Stimulated activated CD8-positive, alpha-beta memory T cell treated with anti-CD3 and anti-CD28 coated beads, Interleukin-15, amount 100 ng/mL, for 1 hour (primary cell): ENCODE results near the gene RASSF8.

Experiments used
- DNase-seq: peaks from one replicate; pipeline ENCODE4 v3.0.0-alpha.2; 2020; ENCODE audit warnings: low read depth

Gene RASSF8, protein sequence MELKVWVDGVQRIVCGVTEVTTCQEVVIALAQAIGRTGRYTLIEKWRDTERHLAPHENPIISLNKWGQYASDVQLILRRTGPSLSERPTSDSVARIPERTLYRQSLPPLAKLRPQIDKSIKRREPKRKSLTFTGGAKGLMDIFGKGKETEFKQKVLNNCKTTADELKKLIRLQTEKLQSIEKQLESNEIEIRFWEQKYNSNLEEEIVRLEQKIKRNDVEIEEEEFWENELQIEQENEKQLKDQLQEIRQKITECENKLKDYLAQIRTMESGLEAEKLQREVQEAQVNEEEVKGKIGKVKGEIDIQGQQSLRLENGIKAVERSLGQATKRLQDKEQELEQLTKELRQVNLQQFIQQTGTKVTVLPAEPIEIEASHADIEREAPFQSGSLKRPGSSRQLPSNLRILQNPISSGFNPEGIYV

DNA sequence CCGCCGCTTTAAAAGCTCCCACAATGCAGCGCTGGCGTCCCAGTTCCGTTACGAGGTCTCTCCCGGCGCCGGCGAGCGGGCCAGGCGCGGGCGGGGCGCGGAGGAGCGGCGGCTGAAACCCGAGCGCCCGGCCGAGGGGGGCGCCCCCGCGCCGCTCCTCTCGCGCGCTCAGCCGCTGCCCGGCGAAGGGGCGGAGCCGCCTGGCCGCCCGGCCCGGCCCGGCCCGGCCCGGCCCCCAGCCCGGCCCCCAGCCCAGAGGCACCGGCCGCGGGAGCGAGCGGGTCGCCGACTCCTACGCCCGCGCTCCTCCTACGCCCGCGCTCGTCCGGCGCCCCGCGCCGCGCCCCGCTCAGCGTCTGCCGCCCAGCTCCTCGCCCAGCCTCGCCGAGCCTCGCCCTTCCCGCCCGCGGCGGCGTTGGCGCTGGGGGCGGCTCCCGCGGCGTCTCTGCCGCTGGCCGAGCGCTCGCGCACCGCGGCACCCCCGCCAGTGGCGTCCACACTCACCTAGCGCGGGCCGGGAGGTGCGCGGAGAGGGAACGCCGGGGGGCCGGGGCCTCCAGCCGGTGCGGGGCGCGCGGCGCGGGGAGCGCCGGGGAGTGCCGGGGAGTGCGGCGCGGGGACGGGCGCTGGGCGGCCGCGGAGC is at the start of gene RASSF8:
TSS of gene RASSF8 (plus strand) at position 255 of the 643 bp plus-strand sequence. CDS start 96,662 bp downstream, outside the sequence.
- DNase-seq = no peak

DNA sequence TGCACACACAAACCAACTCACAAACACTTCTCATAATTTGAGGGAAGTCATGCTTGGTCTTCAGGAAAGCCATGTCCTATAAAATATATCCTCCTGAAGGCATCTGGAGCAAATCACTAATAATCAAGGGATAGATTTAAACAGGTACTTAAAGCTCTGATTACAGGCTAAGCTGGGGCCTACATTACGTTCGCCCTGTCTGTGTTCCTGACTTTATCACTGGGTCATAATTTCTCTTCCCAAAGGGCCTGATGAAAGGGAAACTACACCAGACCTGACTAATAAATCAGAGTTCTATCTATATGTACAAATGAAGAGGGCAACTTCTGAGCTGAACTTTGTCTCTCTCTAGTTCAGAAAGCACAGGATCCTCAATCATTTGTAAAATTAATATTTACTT is 43.9 kb upstream of the RASSF8 start:
- no peak for DNase-seq

DNA sequence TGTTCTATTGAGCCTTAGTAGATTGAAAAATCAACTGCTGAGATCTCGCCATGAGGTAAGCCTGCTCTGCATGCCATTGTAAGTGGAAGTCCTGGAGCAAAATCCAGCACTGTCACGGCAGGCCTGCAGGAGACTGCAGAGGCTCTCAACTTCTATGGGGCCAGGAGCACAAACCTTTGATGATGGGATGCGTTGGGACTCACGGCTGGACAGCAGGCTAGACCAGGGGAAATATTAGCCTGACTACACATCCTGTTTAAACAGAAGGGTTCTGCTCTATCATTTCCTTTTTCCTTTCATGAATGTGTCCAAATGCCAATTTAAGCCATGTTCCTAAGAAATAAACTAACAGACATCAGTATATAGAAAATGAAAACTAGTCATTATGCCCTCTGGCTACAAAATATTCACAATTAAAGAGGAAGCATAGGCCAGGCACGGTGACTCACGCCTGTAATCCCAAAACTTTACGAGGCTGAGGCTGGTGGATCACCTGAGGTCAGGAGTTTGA is 33.9 kb upstream of the RASSF8 start:
- DNase-seq = no peak

DNA sequence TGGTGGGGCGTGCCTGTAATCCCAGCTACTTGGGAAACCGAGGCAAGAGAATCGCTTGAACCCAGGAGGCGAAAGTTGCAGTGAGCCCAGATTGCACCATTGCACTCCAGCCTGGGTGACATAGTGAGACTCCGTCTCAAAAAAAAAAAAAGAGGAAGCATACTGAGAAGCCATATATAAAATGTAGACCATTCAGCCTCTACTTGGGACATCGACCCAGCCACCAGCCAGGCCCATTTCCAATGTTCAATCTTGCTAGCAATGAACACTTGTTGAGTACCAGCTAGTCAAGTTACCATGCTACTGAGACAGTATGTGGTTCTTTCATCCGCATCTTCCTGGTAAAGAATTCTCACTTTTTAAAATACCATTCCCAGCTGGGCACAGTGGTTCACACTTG is 33.4 kb upstream of the RASSF8 start:
- no peak for DNase-seq

DNA sequence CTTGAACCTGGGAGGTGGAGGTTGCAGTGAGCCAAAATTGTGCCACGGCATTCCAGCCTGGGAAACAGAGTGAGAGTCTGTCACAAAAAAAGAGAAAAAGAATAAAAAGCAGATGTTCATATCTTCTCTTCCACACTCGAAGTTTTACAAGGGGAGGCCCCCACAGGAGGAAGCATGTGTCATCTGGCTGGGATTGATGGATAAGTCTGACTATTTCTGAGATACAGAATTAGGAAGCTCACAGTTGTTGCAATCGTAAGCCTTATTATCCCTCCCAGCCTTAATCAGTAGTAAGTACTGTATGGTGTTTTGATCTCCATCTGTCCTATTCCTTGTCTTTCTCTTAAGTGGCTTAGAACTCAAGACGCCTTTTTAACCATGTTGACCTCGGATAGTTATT is 31.9 kb upstream of the RASSF8 start:
- no peak for DNase-seq

DNA sequence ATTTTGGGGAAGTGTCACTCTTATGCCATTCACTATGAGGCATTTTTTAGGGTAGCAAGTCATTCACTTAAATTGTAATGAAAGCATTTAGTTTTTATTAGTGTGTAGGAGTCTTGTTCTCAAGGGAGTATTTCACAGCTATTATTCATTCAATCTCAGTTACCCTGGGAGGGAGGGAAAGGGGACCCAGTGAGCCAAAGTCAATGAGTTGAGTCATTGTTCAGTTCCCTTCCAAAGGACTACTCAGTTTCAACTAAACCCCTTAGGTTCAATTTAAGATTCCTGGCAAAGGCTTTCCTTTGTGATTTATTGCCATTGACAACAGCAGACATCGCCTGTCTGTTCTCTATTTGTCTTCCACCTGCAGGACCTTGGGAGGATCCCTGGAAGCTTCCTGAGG is 29.3 kb upstream of the RASSF8 start:
- DNase-seq = no peak

DNA sequence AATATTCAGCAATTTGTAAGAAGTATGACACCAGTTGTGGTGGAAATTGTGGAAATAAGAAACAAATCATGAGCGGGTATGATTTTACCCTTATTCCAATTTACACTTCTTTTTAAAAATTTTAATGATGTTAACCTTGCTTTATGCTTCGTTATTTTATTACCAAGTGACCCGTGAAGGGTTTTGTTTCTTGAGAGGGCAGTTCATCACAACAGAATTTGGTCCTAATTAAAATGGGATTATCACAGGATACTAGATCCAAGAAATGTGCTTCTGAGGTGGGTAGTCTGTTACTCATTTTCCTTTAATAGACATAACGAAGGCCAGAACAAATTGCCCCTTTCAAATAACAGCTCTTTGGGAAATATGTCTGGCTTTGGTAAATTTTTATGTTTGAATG is 25.5 kb upstream of the RASSF8 start:
- no peak for DNase-seq

DNA sequence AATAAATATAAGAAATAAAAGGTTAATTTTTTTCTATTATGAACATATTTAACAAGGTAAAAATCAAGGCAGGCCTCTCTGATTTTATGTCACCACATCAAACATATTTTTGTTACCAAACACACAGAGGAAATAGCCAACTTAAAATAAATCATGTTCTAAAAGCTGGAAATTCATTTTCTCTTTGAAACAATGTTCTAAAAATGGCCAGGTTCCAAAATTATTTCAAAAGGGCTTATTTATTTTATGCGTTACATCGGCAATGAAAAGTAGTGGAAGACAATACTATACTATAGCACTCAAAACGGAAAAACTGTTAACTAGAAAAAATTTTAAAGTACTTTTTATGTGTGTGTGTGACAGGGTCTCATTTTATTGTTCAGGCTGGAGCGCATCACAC is 24.0 kb upstream of the RASSF8 start:
- DNase-seq = no peak

DNA sequence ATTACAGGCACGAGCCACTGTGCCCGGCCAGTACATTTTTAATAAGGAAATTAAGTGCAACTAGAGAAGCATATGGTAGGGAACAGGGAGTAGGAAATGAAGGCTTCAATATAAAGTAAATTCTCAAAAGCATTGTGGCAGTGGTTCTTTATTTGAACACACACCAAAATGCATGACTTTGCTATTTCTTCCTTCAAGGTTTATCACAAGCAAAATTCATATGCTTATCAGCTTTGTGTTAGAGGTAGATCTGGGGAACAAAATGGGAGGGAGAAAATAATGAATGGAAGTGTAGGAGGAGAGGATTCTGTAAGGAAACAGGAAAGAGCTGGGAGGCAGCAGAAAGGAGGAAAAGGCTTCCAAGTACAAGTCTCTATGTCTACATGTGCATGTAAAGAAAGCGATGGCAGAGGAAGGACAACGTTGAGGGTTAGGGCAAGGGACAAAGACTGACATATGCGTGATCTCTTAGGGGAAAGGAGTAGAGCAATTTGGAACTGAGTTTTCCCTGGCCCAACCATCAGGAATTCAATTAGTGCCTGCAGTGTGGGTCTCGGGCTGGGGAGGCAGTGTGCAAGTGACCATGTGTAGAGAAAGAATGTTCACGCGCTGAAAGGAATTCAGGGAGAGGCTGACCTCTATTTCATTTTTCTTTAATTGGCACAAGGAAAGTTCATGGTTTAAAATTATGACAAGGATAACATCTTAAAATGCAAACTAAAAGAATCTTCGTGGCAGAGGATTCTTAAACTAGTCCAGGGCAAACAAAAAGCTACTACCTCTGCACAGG is 22.9 kb upstream of the RASSF8 start:
- DNase-seq = no peak

DNA sequence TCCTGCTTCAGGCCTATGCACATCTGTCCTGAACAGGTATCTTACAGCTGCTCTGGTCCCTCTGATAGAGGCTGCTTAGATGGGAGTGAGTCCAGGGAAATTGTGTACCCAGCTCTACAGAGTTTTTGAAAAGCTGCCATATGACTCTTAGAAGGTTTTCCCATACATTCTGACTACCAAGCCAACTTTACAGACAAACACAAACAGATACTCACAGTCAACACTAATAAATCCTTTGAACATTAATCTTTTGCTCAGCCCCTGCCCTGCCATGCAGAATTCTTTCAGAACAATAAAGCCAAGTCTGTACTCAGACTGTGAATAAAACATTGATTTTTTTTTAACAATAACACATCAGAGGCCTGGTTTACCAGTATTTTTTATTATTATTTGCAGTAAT is 21.4 kb upstream of the RASSF8 start:
- no peak for DNase-seq

DNA sequence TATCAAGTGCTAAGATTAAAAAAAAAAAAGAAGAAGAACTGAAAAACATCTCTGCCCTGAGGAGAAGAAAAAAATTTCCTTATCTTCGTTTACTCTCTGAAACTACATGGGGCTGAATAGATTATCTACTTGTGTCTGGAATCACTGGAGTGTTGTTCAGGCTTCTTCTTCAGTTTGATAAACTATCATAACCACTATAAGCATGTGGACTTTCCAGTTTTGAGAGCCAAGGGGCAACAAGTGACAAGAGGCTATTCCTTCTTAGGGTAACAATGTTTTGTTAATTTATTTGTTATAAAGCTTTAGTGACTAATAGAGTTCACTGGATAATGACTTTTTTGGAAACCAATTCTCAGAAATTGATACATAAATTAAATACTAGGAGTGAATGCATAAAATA is 19.9 kb upstream of the RASSF8 start:
- no peak for DNase-seq

DNA sequence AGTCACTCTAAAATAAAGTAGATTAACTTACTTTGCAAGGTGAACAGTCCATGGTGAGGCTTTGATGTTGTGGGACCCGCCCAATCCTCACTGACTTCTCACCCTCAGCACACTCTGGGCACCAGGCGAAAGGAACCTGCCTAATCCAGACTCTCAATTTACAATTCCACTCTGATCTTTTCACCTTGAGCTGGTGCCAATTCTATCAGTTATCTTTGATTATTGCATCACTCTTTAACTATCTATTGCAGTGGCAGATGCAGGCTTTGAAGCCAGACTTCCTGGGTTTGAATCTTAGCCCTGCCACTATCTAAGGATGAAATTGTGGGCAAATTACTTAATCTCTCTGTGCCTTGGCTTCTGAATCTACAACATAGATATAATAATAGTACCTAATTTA is 18.9 kb upstream of the RASSF8 start:
- DNase-seq = no peak

DNA sequence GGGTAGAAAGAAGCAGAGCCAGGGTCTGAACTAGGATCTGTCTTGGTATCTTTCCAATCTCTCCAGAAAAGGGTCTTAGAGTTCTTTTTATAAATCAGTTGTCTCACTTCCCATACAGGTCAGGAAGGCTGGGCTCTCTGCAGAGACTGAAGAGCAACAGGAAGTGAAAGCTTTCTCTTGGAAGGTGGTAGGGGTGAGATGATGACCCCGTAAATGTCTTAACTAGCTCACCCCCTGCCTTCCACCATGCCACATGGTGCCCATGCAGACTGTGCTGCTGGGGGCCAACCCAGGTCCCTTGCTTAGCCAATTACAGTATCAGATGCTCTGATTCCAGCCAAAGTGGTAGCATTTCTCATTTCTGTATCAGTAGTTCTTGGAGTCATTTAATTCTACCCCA is 17.6 kb upstream of the RASSF8 start:
- DNase-seq = no peak

DNA sequence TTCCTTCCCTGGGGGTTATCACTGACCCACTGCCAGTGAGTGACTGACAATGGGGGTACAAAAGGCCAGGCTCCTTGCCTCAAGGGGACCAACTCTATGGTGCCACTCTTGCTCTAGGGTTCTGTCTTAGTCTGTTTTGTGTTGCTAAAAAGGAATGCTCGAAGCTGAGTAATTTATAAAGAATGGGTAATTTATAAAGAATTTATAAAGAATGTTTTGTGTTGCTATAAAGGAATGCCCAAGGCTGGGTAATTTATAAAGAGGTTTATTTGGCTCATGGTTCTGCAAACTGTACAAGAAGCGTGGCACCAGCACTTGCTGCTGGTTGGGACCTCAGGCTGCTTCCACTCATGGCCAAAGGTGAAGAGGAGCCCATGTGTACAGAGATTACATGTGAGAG is 15.8 kb upstream of the RASSF8 start:
- no peak for DNase-seq

DNA sequence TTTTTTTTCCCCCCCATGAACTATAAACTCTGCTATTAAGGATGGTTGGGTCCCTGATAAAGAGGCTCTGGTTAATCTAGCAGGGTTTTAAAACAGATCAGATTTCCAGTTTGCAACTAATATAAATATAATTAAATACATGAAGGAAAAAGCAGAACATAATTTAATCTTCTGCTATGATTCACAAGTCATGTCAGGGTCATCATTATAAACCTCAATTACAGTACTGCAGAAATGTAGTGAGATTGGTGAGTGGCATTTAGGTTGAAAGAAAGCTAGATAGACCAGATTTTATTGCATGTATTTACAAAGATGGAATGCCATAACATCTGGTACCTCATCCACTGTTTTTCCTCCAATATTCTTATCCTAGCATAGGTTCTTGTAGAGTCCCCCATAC is 14.5 kb upstream of the RASSF8 start:
- DNase-seq = no peak

DNA sequence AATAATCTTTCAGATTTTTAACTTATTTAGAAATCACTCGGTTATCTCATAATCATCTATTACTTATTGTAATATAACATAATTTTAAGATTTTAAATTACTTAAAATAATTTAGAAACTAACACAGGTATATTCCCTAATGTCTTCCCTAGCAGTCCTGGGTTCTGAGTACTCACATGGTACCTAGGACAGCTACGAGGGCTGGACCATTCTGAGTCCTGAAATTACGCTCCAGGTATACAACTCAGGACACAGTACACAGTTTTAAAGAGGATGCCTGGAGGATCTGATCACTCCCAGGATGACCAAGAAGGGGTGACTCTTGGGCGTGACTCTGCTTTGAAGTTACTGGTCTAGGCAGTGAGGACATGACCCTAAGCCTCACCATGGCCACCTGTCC is 9.1 kb upstream of the RASSF8 start:
- no peak for DNase-seq

DNA sequence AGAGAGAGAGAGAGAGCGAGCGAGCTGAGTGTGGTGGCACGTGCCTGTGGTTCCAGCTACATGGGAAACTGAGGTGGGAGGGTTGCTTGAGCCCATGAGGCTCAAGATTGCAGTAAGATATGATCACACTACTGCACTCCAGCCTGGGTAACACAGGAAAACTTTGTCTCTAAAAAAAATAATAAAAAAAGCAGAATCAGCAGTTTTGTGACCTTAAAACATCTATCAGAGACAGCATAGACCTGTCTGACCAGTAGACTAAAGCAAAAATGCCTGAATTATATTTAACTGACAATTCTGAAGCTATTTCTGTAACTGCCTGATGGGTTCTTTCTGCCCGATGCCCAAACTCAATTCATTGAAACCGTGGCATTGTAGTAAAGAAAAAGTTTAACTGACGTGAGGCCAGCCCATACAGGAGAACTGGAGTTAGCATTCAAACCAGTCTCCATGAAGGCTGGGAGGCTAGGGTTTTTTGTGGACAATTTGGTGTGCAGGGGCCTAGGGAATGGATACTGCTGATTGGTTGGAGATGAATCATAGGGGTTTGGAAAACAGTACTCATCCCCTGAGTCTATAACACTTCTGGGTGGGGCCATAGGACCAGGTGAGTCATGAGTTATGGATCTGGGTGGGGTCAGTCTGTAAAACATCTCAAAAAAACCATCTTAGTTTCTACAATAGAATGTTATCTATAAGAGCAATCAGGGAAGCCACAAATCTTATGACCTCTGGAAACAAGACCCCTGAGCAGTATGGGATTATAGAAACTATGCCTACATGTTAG is 8.0 kb upstream of the RASSF8 start:
- no peak for DNase-seq

DNA sequence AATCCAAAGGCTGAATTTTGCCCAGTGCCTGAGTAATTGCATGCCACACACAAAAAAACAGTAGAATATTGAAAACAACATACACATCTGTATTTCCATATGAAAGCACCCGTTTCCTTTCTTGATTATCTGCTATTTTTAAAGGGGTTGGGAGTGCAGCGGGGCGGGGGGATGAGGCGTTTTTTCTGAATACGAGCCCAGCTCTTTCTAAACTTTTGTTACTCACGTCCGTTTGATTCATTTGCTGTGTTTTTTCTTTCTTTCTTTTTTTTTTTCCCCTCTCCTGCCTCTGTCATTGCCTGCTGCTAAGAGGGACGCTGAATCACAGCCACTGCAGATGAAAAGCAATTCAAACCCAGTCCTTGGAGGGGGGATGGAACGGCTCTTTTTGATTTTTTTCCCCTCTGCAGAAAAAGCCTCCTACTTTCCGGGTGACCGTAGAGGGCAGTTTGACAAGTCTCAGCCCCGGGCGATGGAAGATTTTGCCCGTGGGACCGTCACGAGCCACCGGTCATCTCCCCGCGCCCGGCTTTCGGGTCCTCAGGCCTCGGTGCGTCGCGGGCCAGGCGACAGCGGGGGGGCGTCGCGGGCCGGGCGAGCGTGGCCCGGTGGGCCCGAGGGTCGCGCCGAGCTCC is 572 bp upstream of the RASSF8 start:
- no peak for DNase-seq

DNA sequence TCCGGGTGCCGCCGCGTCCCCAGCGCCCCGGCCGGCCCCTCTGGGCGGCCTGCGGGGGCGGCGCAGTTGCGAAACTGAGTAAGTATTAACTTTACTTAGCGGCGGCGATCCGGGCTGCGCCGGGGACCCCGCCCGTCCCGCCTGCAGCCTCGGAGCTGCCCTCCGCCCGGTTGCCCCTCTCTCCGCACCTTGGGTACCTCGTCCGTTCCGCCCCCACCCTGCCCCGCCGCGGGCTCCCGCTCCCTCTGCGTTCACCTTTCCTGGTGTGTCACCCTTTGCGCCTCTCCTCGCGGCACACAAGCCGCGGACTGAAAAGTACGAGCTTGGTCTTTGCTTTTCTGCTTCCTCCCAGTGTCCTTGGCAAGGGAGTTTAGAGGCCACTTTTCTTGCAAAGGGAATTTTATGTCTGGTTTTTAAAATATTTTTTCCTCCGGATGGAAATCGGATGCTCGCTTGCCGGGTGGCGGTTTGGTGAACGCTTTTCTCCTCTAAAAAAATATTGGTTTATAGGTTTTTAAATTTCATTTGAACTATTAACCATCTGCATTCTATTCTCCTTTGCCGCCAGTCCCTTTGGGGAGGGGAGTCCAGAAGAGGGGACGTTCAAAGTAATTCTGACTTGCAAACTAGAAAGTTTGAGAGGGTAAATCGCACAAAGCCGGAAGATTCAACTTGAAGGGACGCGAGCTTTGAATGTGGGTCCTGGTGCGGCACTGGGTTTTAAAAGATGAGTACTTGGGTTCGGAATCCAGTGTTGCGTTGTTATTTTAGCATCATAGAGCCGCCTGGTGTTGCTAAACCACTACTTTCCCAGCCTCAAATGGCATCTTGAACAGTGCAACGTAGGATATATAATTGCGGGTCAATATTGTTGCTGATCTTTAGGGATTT is 834 bp downstream of the RASSF8 start:
- DNase-seq = no peak

DNA sequence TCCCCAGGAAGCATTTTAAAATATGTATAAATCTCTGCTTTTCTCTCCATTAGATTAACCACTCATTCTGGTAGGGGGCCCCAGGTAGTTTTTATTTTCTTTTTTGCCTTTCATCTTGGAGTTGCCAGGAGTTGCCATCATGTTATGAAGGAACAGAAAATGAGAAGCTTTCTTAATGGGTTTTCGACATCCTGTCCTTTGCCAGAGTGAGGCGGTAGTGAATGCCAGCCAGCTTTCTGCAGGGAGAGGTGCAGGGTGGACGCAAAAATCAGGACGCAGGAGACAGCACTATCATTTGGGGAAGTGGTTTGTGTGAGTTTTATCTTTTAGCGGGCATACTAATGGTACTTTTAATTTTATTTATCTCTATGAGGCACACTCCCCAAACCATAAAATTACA is 1.7 kb downstream of the RASSF8 start:
- DNase-seq = no peak
